Measurements from ENCODE around the gene NPHP4. TPM values are rescaled to one million over a fixed set of nuclear protein-coding genes. Genes with fewer than 3 reads are reported as not detected.

The NPHP4 gene
- total RNA-seq, 6 experiments from 2014 or later = 5.0 to 6.8 (median 6.0) TPM

DNA sequence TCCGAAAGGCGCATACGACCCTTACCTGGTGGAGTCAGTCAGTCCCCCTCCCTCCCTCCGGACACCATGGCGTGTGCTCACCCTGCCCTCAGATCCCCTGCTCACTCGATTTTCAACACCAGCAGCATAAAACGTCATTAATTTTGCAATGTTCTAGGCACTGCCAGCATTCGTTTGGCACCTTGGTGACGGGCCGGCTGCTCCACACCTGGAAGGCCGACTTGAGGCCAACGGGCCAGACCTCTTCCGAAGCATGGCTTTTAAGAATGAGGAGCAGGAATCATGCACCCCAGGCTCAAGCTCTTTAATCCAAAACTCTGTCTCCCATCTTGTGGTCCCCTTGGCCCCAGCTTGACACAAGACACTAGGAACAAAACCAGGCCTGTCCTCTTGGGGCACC, 33.1 kb downstream of the NPHP4 start:
- Mint-ChIP-seq H3K4me3 (no peak overlapping the region), H3K27ac (no peak overlapping the region), H3K4me1 (ENCODE audit: low read depth) (no peaks in the 10 kb centered on the region), H3K36me3 (ENCODE audit: low read depth) (peaks cover 16% of the 10 kb centered on the region), H3K9me3 (no peaks in the 10 kb centered on the region), H3K27me3 (ENCODE audit: insufficient read depth) (no peaks in the 10 kb centered on the region; the same call in 1 of the 2 replicates)
- DNase-seq = no peak
- TF ChIP-seq, protein P1, sequence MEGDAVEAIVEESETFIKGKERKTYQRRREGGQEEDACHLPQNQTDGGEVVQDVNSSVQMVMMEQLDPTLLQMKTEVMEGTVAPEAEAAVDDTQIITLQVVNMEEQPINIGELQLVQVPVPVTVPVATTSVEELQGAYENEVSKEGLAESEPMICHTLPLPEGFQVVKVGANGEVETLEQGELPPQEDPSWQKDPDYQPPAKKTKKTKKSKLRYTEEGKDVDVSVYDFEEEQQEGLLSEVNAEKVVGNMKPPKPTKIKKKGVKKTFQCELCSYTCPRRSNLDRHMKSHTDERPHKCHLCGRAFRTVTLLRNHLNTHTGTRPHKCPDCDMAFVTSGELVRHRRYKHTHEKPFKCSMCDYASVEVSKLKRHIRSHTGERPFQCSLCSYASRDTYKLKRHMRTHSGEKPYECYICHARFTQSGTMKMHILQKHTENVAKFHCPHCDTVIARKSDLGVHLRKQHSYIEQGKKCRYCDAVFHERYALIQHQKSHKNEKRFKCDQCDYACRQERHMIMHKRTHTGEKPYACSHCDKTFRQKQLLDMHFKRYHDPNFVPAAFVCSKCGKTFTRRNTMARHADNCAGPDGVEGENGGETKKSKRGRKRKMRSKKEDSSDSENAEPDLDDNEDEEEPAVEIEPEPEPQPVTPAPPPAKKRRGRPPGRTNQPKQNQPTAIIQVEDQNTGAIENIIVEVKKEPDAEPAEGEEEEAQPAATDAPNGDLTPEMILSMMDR (IDR thresholded peaks at IDR 0.05) = no peak

DNA sequence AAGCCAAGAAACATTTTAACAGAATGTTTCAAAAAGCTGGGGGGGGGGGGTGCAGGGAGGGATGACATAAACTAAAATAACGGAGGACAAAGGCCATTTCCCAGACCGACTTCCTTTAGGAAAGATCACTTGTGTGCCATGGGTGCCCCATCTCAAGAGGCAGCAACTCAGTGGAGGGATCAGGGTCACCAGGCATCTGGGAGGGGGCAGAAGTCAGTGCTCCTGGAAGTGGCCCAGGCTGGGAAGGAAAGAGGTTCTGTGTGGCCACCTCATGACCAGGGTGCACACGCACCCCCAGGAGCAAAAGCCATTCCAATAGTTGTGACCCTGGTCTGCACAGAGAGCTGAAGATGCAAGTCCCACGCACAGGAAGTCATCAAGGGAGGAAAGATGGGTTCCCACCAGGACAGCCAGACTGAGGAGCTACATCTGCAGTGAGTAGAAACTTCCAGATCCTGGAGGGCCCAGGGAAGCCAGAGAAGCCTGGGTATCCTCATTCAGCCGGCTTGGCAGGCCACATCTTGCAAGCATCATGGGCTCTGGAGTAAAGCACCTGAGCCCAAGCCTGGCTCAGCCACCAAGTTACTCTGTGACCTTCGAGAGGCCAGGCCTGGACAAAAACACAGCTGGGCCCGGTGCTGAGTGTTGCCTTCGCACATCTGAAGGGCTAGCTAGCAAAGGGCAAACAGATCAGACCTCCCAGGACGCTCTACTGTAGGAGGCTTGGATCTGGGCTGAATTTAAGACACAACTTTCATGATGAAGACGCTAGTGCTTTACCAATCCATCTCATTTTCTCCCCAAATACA, 36.0 kb downstream of the NPHP4 start:
- Mint-ChIP-seq H3K4me1 (ENCODE audit: low read depth) (no peaks in the 10 kb centered on the region), H3K36me3 (ENCODE audit: low read depth) (peaks cover 16% of the 10 kb centered on the region), H3K9me3 (no peaks in the 10 kb centered on the region), H3K27ac (no peak overlapping the region), H3K27me3 (ENCODE audit: insufficient read depth) (no peaks in the 10 kb centered on the region; the same call in 1 of the 2 replicates), H3K4me3 (no peak overlapping the region)
- no peak for DNase-seq
- TF ChIP-seq, protein P1 (IDR thresholded peaks at IDR 0.05) = no peak

DNA sequence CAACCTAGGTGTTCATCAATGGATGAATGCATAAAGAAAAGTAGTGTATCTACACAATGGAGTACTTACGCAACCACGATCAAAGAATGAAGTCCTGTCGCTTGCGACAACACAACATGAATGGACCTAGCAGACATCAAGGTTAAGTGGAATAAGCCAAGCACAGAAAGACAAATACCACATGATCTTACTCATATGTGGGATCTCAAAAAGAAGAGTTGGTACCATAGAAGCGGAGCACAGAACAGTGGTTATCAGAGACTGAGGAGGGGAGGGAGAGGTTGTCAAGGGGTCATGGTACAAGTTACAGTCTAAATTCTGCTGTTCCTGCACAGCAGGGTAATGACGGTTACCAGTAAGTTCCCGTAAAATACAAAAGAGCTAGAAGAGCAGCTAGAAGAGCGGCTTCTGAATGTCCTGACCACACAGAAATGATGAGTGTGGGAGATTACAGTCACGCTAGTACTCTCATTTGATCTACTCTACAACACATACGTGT, 36.7 kb downstream of the NPHP4 start:
- H3K4me3 Mint-ChIP-seq = no peak overlapping the region
- TF ChIP-seq, protein P1 (IDR thresholded peaks at IDR 0.05) = no peak
- DNase-seq = no peak
- no peaks in the 10 kb centered on the region for H3K9me3 Mint-ChIP-seq
- H3K27me3 Mint-ChIP-seq (ENCODE audit: insufficient read depth) = no peaks in the 10 kb centered on the region; the same call in 1 of the 2 replicates
- H3K27ac Mint-ChIP-seq = no peak overlapping the region
- H3K36me3 Mint-ChIP-seq (ENCODE audit: low read depth) = peaks cover 13% of the 10 kb centered on the region
- no peaks in the 10 kb centered on the region for H3K4me1 Mint-ChIP-seq (ENCODE audit: low read depth)

DNA sequence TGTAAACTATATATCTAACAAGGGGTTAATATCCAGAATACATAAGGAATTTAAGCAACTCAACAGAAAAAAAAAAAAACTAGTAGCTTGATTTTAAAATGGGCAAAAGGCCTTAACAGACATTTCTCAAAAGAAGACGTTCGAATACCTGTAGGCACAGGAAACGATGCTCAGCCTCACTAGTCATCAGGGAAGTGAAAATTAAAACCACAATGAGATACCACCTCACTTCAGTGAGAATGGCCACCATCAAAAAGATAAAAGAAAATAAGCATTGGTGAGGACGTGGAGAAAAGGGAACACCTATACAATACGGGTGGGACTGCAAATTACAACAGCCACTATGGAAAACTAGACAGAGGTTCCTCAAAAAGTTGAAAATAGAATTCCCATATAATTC, 37.3 kb downstream of the NPHP4 start:
- H3K4me1 Mint-ChIP-seq (ENCODE audit: low read depth) = no peaks in the 10 kb centered on the region
- no peaks in the 10 kb centered on the region for H3K9me3 Mint-ChIP-seq
- H3K4me3 Mint-ChIP-seq = no peak overlapping the region
- no peak for DNase-seq
- H3K36me3 Mint-ChIP-seq (ENCODE audit: low read depth) = peaks cover 10% of the 10 kb centered on the region
- H3K27me3 Mint-ChIP-seq (ENCODE audit: insufficient read depth) = no peaks in the 10 kb centered on the region
- TF ChIP-seq, protein P1 (IDR thresholded peaks at IDR 0.05) = no peak
- H3K27ac Mint-ChIP-seq = no peak overlapping the region

DNA sequence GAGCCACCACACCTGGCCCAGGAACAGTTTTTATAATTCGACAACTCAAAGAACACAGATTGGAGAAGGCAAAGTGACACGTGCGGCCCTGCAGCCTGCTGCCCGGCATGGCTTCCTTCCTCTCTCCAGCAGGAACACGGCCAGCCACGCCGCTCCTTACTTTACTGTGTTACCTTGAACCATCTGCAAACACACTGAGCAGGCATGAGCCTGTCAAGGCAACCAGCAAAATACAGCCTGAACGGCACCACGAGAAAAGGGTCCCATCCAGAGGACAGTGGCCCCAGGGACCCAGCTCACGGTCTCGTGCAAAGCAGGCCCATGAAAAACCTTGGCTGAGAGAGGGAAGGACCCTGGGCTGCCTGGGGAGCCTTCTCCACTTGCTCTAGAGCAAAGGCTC, 38.8 kb downstream of the NPHP4 start:
- Mint-ChIP-seq H3K36me3 (ENCODE audit: low read depth) (peaks cover 10% of the 10 kb centered on the region), H3K27ac (no peak overlapping the region), H3K4me3 (no peak overlapping the region), H3K4me1 (ENCODE audit: low read depth) (no peaks in the 10 kb centered on the region), H3K9me3 (no peaks in the 10 kb centered on the region), H3K27me3 (ENCODE audit: insufficient read depth) (no peaks in the 10 kb centered on the region)
- TF ChIP-seq, protein P1 (IDR thresholded peaks at IDR 0.05) = no peak
- DNase-seq = no peak
